H1 (cell line): Measurements from ENCODE around the gene SLC6A19. TPM values are rescaled to one million over a fixed set of nuclear protein-coding genes. Genes with fewer than 3 reads are reported as not detected.

Experiments
- CTCF ChIA-PET: fragments of 300-600 bp; sonication (Branson Sonifier 250); formaldehyde crosslinking; loops from one replicate; lab custom pipeline; 2021; ENCODE audit not compliant: partially characterized antibody; lab: Charles Lee
- POLR2A ChIA-PET: fragments of 300-600 bp; sonication (Branson Sonifier 250); formaldehyde crosslinking; loops from one replicate; lab custom pipeline; 2021; ENCODE audit warnings: inconsistent platforms; ENCODE audit not compliant: partially characterized antibody; lab: Charles Lee
- DNase-seq, 2 experiments: peaks; one replicate each; pipeline versions ENCODE4 v3.0.0 to v3.0.0-alpha.2; 2010 to 2022; ENCODE audit warnings: low spot score in 2 of 2, low read depth in 1 of 2, mixed read lengths in 1 of 2
- FAIRE-seq: peaks from 2 replicates; lab custom pipeline; 2011; peaks lifted over from hg19 to GRCh38; lab: Jason Lieb, UNC
- H2AFZ ChIP-seq: 2 replicates; pipeline ENCODE4 v1.8.1; 2012; ENCODE audit warnings: low read length, inconsistent platforms
- H2AK5ac ChIP-seq: 2 replicates; pipeline ENCODE4 v1.6.1; 2013; ENCODE audit warnings: low read depth, low read length
- H2BK120ac ChIP-seq: replicated peaks from 2 replicates; pipeline ENCODE3; 2013; ENCODE audit warnings: low read depth, low read length, inconsistent platforms
- H2BK12ac ChIP-seq: 2 replicates; pipeline ENCODE4 v1.6.1; 2013; ENCODE audit warnings: low read depth, low read length
- H2BK15ac ChIP-seq: 2 replicates; pipeline ENCODE4 v1.6.1; 2013; ENCODE audit warnings: low read length
- H2BK20ac ChIP-seq: 2 replicates; pipeline ENCODE4 v1.6.1; 2013; ENCODE audit warnings: low read length
- H2BK5ac ChIP-seq: 2 replicates; pipeline ENCODE4 v1.6.1; 2013; ENCODE audit warnings: low read depth, low read length
- H3K14ac ChIP-seq: 2 replicates; pipeline ENCODE4 v1.6.1; 2013; ENCODE audit warnings: inconsistent platforms; ENCODE audit not compliant: insufficient read length
- H3K18ac ChIP-seq: 2 replicates; pipeline ENCODE4 v1.6.1; 2013; ENCODE audit warnings: low read length; ENCODE audit errors: extremely low read depth
- H3K23ac ChIP-seq: 2 replicates; pipeline ENCODE4 v1.6.1; 2013; ENCODE audit warnings: inconsistent platforms; ENCODE audit not compliant: insufficient read length
- H3K23me2 ChIP-seq: 2 replicates; pipeline ENCODE4 v1.6.1; 2013; ENCODE audit warnings: low read depth, low read length
- H3K27ac ChIP-seq: 2 replicates; pipeline ENCODE4 v1.6.1; 2011; ENCODE audit warnings: low read depth, low read length, inconsistent platforms
- H3K27me3 ChIP-seq, 4 experiments: replicated peaks in 1 of 4; 1 replicate in 1 of 4; 2 replicates in 3 of 4; pipeline versions ENCODE4 v1.6.1 to v1.8.1; 2011 to 2013; ENCODE audit warnings: low read length in 3 of 4, mild to moderate bottlenecking in 3 of 4, inconsistent platforms in 2 of 4, mixed read lengths in 2 of 4, moderate library complexity in 1 of 4; ENCODE audit not compliant: control insufficient read depth in 3 of 4, insufficient read depth in 3 of 4; ENCODE audit errors: extremely low read depth in 1 of 4
- H3K36me3 ChIP-seq, 4 experiments: 2 replicates each; pipeline versions ENCODE4 v1.6.1 to v1.8.1; 2011 to 2013; ENCODE audit warnings: mild to moderate bottlenecking in 4 of 4, low read length in 3 of 4, moderate library complexity in 2 of 4, control low read depth in 1 of 4, inconsistent platforms in 1 of 4; ENCODE audit not compliant: insufficient read depth in 4 of 4, control insufficient read depth in 2 of 4
- H3K4ac ChIP-seq: replicated peaks from 2 replicates; pipeline ENCODE3; 2013; ENCODE audit warnings: low read length, low read depth, mixed read lengths, inconsistent platforms; ENCODE audit not compliant: insufficient read length
- H3K4me1 ChIP-seq, 4 experiments: replicated peaks in 1 of 4; 1 replicate in 1 of 4; 2 replicates in 3 of 4; pipeline versions ENCODE4 v1.6.1 to v1.8.1; 2011 to 2013; ENCODE audit warnings: low read length in 3 of 4, inconsistent platforms in 2 of 4, mixed read lengths in 1 of 4; ENCODE audit not compliant: insufficient read depth in 4 of 4, control insufficient read depth in 3 of 4
- H3K4me2 ChIP-seq, 2 experiments: 2 replicates each; pipeline versions ENCODE4 v1.6.1 to v1.8.1; 2011 to 2013; ENCODE audit warnings: low read depth in 2 of 2, low read length in 2 of 2, control low read depth in 1 of 2, inconsistent platforms in 1 of 2, mild to moderate bottlenecking in 1 of 2; ENCODE audit not compliant: insufficient read depth in 1 of 2
- H3K4me3 ChIP-seq, 4 experiments: fragments of 200-600, 300-600 bp in 1 of 4; sonication (generic), shearing (Covaris generic), sonication (Bioruptor Twin) in 1 of 4; 2 replicates each; pipeline versions ENCODE4 v1.5.1 to v1.8.1; 2011 to 2016; ENCODE audit warnings: low read length in 4 of 4, low read depth in 3 of 4, control low read depth in 2 of 4, inconsistent platforms in 2 of 4, mild to moderate bottlenecking in 2 of 4, mixed read lengths in 1 of 4, moderate library complexity in 1 of 4; ENCODE audit not compliant: insufficient read depth in 2 of 4; ENCODE audit errors: extremely low read depth in 1 of 4
- H3K56ac ChIP-seq: replicated peaks from 2 replicates; pipeline ENCODE3; 2013; ENCODE audit warnings: low read depth, mild to moderate bottlenecking, mixed read lengths, low read length, inconsistent platforms; ENCODE audit not compliant: insufficient read length
- H3K79me1 ChIP-seq: 2 replicates; pipeline ENCODE4 v1.6.1; 2013; ENCODE audit warnings: low read depth, low read length, control low read depth
- H3K79me2 ChIP-seq, 2 experiments: 2 replicates each; pipeline versions ENCODE4 v1.6.1 to v1.8.1; 2012 to 2013; ENCODE audit warnings: low read length in 2 of 2, mild to moderate bottlenecking in 2 of 2, inconsistent platforms in 1 of 2; ENCODE audit not compliant: insufficient read depth in 2 of 2, control insufficient read depth in 1 of 2
- H3K9ac ChIP-seq, 4 experiments: replicated peaks in 1 of 4; 1 replicate in 1 of 4; 2 replicates in 3 of 4; pipeline versions ENCODE4 v1.6.1 to v1.8.1; 2011 to 2013; ENCODE audit warnings: low read depth in 3 of 4, low read length in 3 of 4, control low read depth in 2 of 4, mild to moderate bottlenecking in 2 of 4, moderate library complexity in 2 of 4, inconsistent platforms in 1 of 4; ENCODE audit errors: extremely low read depth in 1 of 4
- H3K9me3 ChIP-seq, 2 experiments: 2 replicates each; pipeline versions ENCODE4 v1.6.1 to v1.8.1; 2012 to 2013; ENCODE audit warnings: mild to moderate bottlenecking in 2 of 2, moderate library complexity in 2 of 2, control low read depth in 1 of 2, inconsistent platforms in 1 of 2, low read depth in 1 of 2, low read length in 1 of 2, mixed read lengths in 1 of 2; ENCODE audit not compliant: insufficient read depth in 2 of 2
- H4K20me1 ChIP-seq, 2 experiments: replicated peaks in 1 of 2; 2 replicates each; pipeline versions ENCODE3 to v1.8.1; 2011 to 2013; ENCODE audit warnings: inconsistent platforms in 2 of 2, low read length in 2 of 2, mild to moderate bottlenecking in 1 of 2; ENCODE audit not compliant: insufficient read depth in 2 of 2, control insufficient read depth in 1 of 2
- H4K5ac ChIP-seq: 2 replicates; pipeline ENCODE4 v1.6.1; 2013; ENCODE audit warnings: low read length, low read depth, mixed read lengths, inconsistent platforms; ENCODE audit not compliant: insufficient read length
- H4K8ac ChIP-seq: 2 replicates; pipeline ENCODE4 v1.8.0; 2013; ENCODE audit warnings: mild to moderate bottlenecking, moderate library complexity, low read length, inconsistent platforms; ENCODE audit not compliant: insufficient read depth; ENCODE audit errors: extremely low read depth
- H4K91ac ChIP-seq: replicated peaks from 2 replicates; pipeline ENCODE3; 2013; ENCODE audit warnings: low read length, mixed read lengths, inconsistent platforms; ENCODE audit not compliant: insufficient read length
- PHF8 ChIP-seq: fragments of 200-600 bp; sonication (generic); conservative IDR thresholded peaks from 2 replicates; pipeline ENCODE4 v1.7.1; 2012; ENCODE audit warnings: low read depth, mild to moderate bottlenecking, inconsistent platforms, low read length, moderate library complexity
- SAP30 ChIP-seq: fragments of 300-600 bp; sonication (generic); IDR thresholded peaks from 2 replicates; pipeline ENCODE4 v1.7.1; 2012; ENCODE audit warnings: low read length, moderate library complexity, mild to moderate bottlenecking, inconsistent platforms; ENCODE audit not compliant: insufficient read depth, insufficient replicate concordance
- TEAD4 ChIP-seq: IDR thresholded peaks from 2 replicates; pipeline ENCODE4 v1.6.1; 2012; ENCODE audit warnings: low read depth, low read length, inconsistent platforms, mixed read lengths
- WGBS, 2 experiments: shearing (Covaris generic) in 1 of 2; methylation state at CpG; one replicate each; pipeline versions ENCODE4 v1.1.6 to v1.1.7; 2013 to 2015; ENCODE audit warnings: low lambda C conversion rate in 2 of 2, mixed read lengths in 2 of 2, inconsistent platforms in 1 of 2, low coverage in 1 of 2, missing lambda C conversion rate in 1 of 2; ENCODE audit not compliant: insufficient replicate concordance in 2 of 2, insufficient coverage in 1 of 2, insufficient read length in 1 of 2; ENCODE audit errors: extremely low coverage in 1 of 2, missing lambda C conversion rate in 1 of 2; 5-methylcytosine and 5-hydroxymethylcytosine counted together
- polyA plus RNA-seq, 7 experiments: library from polyadenylated mRNA; depleted of rRNA in 3 of 7; stranded (reverse) in 5 of 7; unstranded in 2 of 7; fragments of >200 nt in 5 of 7; fragments of 200-250 nt in 2 of 7; gene quantifications; 1 replicate in 5 of 7; 2 replicates in 1 of 7; 4 replicates in 1 of 7; pipeline versions ENCODE4 v1.2.1 to v1.2.3, GENCODE V29; 2011 to 2013; ENCODE audit warnings: missing spikeins in 2 of 7, mixed read lengths in 2 of 7
- total RNA-seq: library from RNA; stranded (reverse); fragmentation: NEBNext Ultra II Directional; extraction: Animal tissue kit (Norgen Biotek cat#: 25700); gene quantifications from 2 replicates; pipeline ENCODE4 v1.2.1, GENCODE V29; 2021

The SLC6A19 gene
- total and polyA plus RNA-seq, 2 of the 8 experiments (the other 6 are each of a cell fraction or from before 2014, with no cell fraction given) = 0.02 TPM; not detected in 1

- ChIA-PET CTCF (interaction anchor here (0.7 to 3.7 kb wide), 12 partner anchors 10 to 299 kb away, joined by 3 to 15 read pairs (median 3); no protein-coding TSS in a partner anchor), POLR2A (interaction anchor here (0.8 kb wide), 1 partner anchor 43 kb away, joined by 3 read pairs; no protein-coding TSS in a partner anchor)
- no peak overlapping the region for H2BK20ac ChIP-seq
- no peaks in the 10 kb centered on the region for H3K36me3 ChIP-seq
- H3K23ac ChIP-seq = no peak overlapping the region
- H2BK5ac ChIP-seq = no peak overlapping the region
- H3K79me2 ChIP-seq = no peaks in the 10 kb centered on the region
- H2BK15ac ChIP-seq = no peak overlapping the region
- peaks cover 0 to 3% (median 0%) of the 10 kb centered on the region in 4 experiments; a peak in 1 of 7 replicates for H3K4me1 ChIP-seq
- H3K27me3 ChIP-seq = no peaks in the 10 kb centered on the region; a peak in 1 of 7 replicates
- WGBS, 2 experiments = 72% methylated on average over 10 of the region's 11 CpGs; no CpG with 5 or more reads in 1 of the 2 experiments
- H2BK12ac ChIP-seq = no peak overlapping the region
- H3K4me2 ChIP-seq = no peak overlapping the region
- H3K23me2 ChIP-seq = no peaks in the 10 kb centered on the region
- DNase-seq = no peak
- no peak overlapping the region for H3K56ac ChIP-seq
- H4K91ac ChIP-seq = no peak overlapping the region
- no peak for TF ChIP-seq SAP30
- TF ChIP-seq PHF8 = no peak
- TF ChIP-seq TEAD4 = no peak
- no peak overlapping the region for H2BK120ac ChIP-seq
- no peaks in the 10 kb centered on the region for H3K79me1 ChIP-seq
- H3K4ac ChIP-seq = no peak overlapping the region
- no peak overlapping the region for H4K5ac ChIP-seq
- no peak overlapping the region for H2AK5ac ChIP-seq
- no peak for FAIRE-seq
- H3K14ac ChIP-seq = no peak overlapping the region
- H4K8ac ChIP-seq = no peak overlapping the region
- no peak overlapping the region for H3K4me3 ChIP-seq
- H3K27ac ChIP-seq = no peak overlapping the region
- H3K9ac ChIP-seq = no peak overlapping the region
- no peak overlapping the region for H3K18ac ChIP-seq
- no peaks in the 10 kb centered on the region for H4K20me1 ChIP-seq
- H2AFZ ChIP-seq = no peak overlapping the region
- no peaks in the 10 kb centered on the region for H3K9me3 ChIP-seq
These were observed 4.1 kb downstream of the SLC6A19 start for GRCh38 chr5:1205255-1206180.
